SH-SY5Y (cell line): ENCODE data around the gene MFSD1.

Experiments used
- GATA2 ChIP-seq: IDR thresholded peaks from 2 replicates; pipeline ENCODE4 v1.6.1; 2011; ENCODE audit warnings: mild to moderate bottlenecking, low read depth, low read length
- GATA3 ChIP-seq: IDR thresholded peaks from 2 replicates; pipeline ENCODE4 v1.6.1; 2011; ENCODE audit warnings: low read depth, mild to moderate bottlenecking, low read length, moderate library complexity

DNA sequence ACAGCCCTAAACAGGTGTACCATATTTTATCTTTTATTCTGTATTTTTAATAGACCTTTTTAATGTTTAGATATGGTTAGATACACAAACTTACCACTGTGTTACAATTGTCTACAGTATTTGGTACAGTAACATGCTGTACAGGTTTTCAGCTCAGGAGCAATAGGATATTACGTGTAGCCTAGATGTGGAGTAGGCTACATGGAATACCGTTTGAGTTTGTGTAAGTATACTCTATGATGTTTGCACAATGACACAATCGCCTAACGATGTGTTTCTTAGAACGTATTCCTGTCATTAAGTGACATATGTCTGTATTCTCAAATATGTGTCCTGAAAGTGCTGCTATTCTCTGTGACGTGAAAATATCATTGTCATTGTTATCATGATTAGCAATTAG lies 62.6 kb downstream of the MFSD1 start:
- no peak for TF ChIP-seq GATA3
- no peak for TF ChIP-seq GATA2
